WI38 (cell line): Measurements from ENCODE around the gene NDUFAF8.

ENCODE experiments used
- H3K4me3 ChIP-seq: 2 replicates; pipeline ENCODE4 v1.5.1; 2011; ENCODE audit warnings: low read depth, mild to moderate bottlenecking, control low read depth, low read length
- CTCF ChIP-seq: IDR thresholded peaks from 2 replicates; pipeline ENCODE4 v1.5.1; 2012; ENCODE audit warnings: low read depth, mild to moderate bottlenecking, control low read depth, low read length

NDUFAF8 gene

DNA sequence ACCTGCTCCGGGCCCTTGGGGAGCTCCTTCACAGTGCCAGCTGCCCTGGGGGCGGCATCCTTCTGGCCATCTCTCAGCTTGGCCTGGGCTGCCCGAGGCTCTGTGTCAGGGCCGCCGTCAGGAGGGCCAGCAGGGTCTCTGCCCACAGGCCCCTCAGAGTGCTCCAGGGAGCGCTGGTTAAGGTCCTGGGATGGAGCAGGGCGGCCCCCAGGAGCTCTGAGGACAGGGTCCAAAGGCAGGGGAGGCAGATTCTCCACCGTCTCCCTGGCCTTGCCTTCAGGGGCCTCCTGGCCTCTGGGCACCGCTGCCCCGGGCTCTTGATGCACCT lies 7.2 kb downstream of the NDUFAF8 start:
- TF ChIP-seq CTCF = no peak
- H3K4me3 ChIP-seq = no peak overlapping the region

GRCh38 chr17:81246679-81247338 lies 7.7 kb downstream of the NDUFAF8 start:
- H3K4me3 ChIP-seq = no peak overlapping the region
- no peak for TF ChIP-seq CTCF

DNA sequence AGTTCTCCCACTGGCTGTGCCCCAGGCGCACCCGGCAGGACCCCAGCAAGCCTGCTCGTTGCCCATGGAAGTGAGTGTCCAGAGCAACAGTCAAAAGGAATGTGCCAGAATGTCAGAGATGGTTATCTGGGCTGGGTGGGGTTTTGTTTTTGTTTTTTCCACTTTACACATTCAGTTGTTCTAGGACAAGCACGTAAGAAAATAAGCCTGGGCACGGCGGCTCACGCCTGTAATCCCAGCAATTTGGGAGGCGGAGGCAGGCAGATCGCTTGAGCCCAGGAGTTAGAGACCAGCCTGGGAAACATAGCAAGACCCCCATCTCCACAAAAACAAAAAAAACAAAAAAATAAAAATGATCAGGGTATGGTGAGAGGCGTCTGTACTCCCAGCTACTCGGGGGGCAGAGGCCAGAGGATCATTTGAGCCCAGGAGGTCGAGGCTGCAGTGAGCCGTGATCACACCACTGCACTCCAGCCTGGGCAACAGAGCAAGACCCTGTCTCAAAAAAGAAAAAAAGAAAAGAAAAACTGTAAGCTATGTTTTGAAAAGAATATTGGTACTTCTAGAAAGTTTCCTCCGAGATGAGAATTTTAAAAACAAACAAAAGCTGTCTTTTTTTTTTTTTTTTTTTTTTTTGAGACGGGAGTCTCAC lies 8.3 kb downstream of the NDUFAF8 start:
- no peak overlapping the region for H3K4me3 ChIP-seq

DNA sequence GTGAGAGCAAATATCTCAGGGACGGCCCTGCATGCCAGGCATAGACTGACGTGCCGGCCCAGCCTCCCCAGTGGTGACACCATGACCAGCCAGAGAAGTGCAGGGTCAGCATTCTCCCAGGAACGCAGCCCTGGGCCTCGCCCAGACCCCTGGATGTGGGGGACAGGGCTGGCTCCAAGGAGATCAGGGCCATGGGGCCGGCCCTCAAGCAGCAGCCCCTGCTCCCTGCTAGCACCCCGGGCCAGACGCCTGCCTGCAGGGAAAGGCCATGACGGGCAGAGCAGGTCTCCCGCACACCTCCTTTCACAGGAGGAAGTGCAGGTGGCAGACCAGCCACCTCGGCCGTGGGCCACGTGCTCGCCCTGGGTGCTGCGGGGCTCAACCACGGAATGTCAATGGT lies 9.5 kb downstream of the NDUFAF8 start:
- no peak overlapping the region for H3K4me3 ChIP-seq
- TF ChIP-seq CTCF = no peak

More for the DNA sequence above, 8.3 kb downstream of the NDUFAF8 start:
- no peak for TF ChIP-seq CTCF

DNA sequence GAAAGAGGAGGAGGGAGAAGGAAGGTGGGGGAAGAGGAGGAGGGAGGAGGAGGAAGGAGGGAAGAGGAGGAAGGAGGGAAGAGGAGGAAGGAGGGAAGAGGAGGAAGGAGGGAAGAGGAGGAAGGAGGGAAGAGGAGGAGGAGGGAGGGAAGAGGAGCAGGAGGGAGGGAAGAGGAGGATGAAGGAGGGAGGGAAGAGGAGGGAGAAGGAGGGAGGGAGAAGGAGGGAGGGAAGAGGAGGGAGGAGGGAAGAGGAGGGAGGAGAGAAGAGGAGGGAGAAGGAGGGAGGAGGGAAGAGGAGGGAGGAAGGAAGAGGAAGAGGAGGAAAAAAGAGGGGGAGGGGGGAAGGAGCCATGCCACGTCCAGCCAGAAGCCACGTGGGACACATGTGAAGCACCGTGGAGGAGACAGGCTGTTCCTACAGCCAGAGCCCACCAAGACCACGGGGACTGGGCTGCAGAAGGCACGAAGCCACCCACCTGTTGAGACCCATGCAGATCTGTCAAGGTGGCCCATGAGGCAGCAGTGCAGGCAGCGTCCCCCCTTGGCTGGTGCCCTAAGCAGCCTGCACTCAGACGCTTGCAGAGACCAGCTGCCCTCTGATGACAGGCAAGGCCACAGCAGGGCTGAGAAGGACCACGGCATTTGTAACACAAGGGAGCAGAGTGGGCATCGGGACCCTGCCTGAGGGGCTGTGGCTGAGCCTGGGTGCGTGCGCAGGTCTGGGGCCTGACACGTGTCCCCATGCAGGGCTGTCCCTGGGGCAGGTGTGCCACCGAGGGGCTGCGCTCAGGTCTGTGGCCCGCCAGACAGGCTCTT lies 10.3 kb downstream of the NDUFAF8 start:
- no peak for TF ChIP-seq CTCF
- H3K4me3 ChIP-seq = no peak overlapping the region

- no peak overlapping the region for H3K4me3 ChIP-seq
- TF ChIP-seq CTCF = no peak
These were observed 11.4 kb downstream of the NDUFAF8 start for GRCh38 chr17:81250286-81251093.
